ENCODE measurements around the gene MCM5.
"Not testable (repeated sequence)": the region's sequence is repeated elsewhere in the genome, so short reads cannot be mapped to it uniquely, and the experiment has no call there.

The MCM5 gene

DNA sequence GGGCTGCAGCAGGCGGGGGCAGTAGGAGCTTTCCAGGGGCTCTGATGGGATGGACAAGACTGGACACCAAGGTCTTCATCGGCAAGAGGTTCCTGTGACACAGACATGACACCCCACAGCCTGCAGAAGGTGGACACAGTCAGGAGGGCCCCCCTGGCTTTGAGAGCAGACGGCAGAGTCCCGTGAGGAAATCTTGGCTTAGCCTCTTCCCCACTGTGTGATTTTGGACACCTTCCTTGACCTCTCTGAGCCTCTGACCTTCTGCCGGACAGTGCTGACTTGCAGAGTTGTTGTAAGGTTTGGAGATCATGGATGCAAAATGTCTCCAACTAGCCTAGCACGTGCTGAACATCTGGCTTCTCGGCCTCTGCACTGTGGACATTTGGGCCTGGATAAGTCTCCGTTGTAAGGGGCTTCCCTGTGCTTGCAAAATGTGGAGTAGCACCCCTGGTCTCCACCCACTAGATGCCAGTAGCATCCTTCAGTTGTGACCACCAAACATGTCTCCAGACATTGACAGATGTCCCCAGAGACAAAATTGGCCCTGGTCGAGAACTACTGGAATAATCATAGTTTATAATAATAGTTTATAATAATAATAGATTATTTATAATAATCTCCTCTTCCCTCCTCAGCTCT lies 54.6 kb downstream of the MCM5 start:
- no peak for DNase-seq

DNA sequence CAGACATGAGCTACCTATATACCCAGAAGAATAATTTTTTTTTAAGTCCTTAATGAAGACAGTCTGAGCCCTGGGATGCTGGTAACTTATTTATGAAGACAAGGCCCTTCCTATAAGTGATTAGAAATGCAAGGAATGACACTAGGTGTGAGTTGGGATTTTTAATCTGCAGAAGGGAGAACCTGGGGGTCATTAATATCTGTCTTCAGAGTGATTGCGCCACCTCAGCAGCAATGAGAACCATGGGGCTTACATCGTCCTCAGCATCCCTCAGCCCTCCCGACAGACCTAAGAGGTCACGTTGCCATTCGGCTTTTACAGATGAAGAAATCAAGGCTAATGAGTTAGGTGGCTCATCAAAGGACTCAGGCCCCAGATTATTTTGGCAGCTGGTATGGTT lies 55.6 kb downstream of the MCM5 start:
- no peak for DNase-seq

DNA sequence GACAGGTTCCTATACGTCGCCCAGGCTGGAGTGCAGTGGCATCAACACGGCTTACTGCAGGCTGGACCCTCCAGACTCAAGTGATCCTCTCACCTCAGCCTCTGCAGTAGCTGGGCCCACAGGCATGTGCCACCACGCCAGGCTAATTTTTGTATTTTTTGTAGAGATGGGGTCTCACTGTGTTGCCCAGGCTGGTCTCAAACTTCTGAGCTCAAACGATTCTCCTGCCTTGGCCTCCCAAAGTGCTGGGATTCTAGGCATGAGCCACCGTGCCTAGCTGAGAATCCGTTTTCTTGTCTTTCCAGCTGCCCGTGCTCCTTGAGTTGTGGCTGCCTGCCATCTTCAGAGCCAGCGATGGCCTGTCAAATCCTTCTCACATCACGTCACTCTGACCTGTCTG lies 56.8 kb downstream of the MCM5 start:
- DNase-seq: no peak

DNA sequence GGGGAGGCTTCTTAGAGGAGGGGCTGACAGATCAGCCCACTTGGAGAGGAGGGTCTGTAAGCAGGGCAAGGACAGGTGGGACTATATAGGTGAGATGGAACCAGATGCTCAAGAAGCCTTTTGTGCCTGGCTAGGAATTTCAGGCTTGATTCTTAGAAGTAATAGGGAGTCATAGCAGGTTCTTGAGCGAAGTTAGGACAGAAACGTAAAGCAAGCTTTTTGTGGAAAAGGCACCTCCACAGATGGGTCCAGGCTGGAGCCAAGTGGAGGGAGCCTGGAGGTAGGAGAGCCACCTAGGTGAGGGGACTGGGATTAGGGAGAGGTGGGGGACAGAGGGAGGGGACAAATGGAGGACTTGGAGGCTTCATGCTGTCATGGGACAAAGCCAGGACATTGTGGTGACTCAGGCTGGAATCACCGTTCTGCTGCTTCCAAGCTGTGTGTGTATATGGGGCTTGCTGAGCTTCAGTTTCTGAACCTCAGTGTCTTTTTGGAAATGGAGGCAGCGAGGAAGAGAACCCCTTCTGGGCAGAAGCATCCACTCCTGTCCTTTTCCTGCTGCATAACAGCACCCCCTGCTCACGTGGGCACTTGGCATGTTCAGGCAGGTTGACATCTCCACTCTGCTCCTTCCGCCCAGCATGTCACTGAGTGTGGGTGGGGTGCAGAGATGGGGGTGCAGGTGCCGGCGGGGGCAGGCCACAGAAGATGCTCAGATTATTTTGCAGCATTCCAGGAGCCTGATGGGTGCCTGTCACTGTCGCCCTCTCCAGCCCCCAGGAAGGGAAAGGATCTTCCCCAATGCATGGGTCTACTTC lies 58.0 kb downstream of the MCM5 start:
- DNase-seq: no peak

DNA sequence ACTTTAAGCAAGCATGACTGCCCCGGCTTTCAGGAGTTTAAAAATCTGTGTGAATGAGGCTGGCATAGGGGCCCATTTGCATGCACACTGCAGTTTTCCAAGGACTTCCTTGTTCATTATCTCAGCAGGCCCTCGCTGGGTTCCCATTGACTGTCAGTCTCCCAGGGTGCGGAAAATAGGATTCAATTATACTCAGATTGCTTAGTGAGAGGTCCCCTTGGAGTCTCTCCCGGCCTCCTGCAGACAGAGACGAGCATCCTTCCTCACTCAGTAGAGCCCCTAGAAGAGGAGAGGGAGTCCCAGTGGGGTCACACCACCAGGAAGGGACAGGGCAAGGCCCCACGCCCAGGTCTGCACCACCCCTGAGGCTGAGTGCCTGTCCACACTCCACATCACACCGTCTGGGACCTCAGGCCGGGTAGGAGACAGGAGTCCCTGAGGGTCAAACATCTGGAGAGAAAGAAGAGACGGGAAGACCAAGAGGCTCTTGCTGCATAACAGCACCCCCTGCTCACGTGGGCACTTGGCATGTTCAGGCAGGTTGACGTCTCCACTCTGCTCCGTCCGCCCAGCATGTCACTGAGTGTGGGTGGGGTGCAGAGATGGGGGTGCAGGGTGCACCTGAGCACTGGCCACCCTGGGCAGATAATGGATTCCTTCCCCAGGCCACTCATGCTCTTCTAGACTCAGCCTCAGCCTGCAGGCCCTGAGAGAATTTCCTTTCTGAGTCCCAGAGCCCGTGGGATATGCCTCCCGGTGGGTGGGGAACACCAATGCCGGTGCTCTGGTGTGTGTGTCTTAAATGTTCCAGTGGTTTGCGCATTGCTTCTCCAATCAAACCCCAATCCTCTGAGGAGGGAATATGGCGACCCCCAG lies 58.8 kb downstream of the MCM5 start:
- no peak for DNase-seq

DNA sequence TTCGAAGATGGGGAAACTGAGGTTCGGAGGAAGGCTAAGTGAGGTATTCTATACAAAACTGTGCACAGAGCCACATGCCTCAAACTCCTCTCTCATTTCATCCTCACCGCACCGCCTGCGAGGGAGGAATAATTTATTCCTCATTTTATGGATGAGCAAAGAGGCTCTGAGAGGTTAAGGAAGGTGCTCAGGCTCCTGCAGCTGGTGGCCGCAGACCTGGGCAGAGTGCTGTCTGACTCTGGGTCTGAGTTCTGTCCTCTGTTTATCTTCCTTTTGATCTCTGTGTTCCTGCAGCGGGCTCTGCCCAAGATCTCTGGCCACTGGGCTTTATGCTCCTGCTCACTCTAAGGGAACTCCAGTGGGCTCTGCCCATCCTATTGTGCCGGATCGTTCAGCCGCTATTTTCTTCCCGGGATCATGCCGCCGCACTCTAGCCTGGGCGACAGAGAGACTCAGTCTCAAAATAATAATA lies 59.5 kb downstream of the MCM5 start:
- DNase-seq: no peak

DNA sequence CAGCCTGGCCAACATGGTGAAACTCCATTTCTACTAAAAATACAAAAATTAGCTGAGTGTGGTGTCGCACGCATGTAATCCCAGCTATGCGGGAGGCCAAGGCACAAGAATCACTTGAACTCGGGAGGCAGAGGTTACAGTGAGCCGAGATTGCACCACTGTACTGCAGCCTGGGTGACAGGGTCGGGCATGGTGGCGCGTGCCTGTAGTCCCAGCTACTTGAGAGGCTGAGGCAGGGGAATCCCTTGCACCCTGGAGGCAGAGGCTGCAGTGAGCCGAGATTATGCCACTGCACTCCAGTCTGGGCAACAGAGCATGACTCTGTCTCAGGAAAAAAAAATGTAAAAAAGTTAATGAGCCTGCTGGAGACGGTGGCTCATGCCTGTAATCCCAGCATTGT lies 60.0 kb downstream of the MCM5 start:
- not testable (repeated sequence) for DNase-seq

DNA sequence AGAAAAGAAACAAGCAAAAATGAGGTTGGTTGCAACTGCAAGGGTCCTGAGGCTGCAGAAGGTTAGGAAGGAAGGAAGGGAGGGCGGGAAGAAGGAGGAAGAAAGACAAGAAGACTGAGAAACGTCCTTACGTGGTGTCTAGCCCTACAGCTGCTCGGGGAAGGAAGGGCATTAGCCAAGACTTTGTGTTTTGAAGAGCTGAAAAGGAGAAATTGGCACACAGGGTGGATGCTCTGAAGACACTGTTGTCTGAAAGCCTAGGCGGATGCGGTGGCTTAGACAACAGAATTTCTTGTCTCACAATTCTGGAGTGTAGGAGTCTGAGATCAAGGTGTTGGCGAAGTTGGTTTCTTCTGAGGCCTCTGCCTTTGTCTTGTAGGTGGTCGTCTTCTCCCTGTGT lies 60.7 kb downstream of the MCM5 start:
- no peak for DNase-seq

DNA sequence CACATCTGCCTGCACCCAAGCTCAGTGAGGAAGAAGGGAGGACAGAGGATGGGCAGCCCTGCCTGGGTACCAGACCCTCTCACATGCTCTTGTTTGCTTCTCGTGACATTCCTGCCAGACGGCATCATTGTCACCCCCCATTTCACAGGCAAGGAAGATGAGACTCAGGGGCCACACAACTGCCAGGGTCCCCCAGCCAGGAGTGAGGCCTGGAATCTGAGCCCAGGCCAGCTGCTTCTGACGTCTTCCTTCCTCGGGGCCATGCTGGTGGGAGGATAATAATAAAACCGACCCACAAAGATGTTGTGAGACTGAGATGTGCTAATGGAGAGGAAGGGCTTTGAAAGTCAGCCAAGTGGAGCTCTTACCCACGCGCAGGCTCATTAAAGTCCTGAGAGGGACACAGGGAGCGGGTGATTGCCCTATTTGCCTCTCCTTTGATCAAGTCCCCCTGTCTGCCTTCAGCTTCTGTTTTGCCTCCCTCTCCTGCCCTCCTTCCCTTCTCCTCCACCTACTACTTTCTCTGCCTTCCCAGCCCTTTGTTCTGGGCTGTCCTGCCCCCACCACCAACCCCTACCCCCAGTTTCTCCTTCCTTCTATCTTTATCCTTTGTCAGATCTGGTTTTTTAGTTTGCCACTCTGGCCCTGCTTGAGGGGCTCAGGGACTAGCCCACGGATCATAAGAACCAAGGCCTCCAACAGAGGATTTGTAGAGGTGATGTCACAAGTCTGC lies 62.7 kb downstream of the MCM5 start:
- no peak for DNase-seq

DNA sequence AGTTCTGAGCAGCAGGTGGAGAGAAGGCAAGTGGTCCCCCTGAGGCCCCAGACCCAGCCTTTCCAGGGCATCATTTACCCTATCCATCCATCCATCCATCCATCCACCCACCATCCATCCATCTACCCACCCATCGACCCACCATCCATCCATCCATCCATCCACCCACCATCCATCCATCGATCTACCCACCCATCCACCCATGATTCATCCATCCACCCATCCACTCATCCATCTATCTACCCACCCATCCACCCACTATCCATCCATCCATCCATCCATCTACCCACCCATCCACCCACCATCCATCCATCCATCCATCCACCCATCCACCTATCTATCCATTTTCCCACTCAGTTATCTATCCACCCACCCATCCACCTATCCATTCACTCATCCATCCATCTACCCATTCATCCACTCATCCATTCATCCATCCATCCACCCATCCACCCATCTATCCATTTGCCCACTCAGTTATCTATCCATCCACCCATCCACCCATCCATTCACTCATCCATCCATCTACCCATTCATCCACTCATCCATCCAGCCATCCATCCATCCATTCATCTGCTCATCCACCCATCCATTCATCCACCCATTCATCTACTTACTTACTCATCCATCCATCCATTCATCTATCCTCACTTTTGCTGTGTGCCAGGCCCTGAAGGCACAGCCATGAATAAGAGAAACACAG lies 63.4 kb downstream of the MCM5 start:
- no peak for DNase-seq

DNA sequence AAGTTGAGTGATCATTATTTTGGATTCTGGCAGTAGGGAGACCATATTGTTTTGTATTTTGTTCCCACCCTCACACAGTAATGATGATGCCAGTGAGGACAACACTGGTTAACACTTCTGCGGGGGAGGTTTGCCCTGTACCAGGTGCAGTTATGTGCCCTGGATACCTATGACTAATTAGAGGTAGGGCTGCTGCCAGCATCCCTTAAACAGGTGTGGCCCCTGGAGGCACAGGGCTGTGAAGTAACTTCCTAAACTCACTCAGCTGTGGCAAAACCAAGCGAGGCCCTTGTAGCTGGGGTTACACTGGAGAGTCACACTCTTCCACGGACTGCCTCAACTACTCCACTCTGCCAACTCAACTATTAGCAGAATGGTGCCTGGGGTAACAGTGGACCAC lies 64.5 kb downstream of the MCM5 start:
- no peak for DNase-seq

DNA sequence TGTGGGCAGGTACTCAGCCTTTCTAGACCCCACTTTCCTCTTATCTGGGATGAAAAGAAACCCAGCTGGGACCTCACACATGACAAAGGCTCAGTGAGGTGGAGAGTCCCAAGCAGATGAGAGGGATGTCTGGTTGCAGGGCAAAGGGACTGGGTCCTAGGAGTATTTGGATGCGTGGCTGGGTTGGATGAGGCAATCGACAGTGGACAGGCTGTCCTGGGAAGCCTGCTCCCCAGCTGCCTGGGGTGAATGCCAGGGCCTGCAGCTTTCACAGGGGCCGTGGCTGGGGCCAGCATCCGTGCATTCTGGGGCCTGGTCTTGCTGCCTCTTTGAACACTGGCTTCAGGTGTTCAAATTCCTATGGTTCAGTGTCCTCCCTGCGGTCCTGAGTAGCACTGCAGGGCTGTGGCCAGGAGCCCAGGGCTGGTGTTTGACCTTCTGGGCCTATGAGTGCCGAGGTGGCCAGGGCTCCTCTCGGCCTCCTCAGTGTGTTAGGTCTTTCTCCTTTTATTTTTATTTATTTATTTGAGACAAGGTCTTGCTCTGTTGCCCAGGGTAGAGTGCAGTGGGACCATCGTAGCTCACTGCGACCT lies 65.3 kb downstream of the MCM5 start:
- no peak for DNase-seq

DNA sequence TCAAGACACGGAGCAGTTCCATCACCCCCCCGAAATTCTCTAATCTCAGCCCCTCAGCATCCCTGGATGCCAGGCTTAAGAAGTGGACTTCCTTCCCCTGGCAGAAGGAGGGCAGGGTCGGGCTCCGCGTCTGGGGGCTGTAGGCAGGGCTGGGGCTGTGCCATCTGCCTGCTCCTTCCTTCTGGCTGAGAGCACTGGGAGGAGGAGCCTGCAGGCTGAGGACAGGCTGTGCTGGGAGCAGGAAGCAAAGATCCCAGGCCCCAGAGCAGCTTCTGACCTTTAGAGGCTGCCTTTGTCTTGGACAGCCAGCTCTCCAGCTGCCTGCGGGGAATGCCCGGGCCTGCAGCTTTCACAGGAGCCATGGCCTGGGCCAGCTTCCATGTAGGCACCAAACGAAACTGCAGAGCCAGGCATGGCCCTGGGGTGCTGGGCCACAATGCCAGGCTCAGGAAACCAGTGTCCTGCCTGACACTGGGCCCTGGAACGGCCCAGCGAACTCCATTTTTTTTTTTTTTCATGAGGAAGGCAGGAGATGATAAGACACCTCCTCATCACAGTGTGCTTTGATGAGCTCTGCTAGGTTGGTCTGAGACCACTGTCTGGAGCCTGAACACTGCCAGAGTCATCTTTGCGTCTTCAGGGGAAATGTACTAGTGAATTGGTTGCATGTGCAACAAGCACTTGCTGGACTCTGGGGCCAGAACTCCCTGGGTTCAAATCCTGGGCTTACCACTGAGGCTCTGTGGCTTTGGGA lies 67.9 kb downstream of the MCM5 start:
- no peak for DNase-seq

DNA sequence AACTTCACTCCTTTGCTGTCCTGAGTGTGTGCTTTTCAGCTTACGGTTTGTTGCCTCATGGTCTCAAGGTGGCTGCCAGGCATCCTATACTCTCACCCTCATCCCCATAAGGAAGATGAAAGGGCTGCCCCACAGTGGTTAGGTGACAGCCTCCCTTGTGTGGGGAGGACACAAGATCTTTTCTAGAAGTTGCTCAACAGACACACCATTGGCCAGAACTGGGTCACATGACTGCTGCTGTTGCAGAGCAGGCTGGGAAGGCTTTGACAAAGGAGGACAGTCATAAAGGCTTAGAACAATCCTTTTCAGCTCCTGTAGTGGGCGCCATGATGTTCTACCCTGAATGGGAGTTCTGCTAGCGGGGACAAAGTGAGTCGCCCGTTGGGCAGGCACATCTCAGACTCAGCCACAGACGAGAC lies 71.0 kb downstream of the MCM5 start:
- DNase-seq: no peak

DNA sequence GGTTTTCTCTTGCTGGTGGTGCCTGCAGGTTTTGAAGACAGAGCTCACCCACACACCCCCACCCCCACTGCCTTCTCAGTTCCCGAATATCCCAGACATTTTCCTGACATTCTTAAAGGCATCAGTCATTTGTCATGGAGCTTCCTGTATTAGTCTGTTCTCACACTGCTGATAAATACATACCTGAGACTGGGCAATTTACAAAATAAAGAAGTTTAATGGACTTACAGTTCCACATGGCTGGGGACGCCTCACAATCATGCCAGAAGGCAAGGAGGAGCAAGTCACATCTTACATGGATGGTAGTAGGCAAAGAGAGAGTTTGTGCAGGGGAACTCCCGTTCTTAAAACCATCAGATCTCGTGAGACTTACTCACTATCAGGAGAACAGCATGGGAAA lies 71.6 kb downstream of the MCM5 start:
- DNase-seq: not testable (repeated sequence)

DNA sequence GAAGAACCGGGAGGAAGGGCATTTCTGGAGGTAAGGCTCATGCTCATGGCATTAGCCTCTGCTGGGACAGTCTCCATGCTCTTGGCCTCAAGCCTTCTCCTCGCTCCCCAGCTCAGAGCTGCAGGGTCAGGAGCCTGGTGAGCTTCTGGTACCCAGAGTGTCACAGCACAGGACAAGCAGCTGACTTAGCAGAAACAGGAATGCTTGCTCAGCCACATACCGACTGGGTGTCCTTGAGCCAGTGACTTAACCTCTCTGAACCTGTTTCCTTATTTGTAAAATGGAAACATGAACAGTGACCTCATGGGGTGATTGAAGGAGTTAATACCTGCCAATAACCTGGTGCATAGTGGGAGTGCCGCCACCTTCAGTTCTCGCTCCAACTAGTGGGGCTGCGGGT lies 72.5 kb downstream of the MCM5 start:
- DNase-seq: no peak

DNA sequence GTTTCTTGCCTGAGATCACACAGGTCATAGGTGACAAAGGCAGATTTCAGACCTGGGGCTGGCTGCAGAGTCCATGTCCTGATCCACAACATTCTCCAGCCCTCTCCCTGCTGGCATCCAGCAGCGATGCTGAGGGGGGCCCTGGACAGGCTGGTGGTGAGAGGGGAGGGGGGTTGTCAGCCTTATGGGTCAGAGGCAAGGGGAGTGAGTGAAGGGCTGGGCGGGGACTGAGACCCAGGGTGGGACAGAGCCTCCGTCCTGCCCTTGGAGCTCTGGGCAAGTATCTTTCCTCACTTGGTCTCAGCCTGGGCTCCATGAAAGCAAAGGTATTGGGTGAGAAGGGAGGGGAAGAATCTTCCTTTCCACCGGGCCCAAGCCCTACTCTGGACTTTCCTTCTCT lies 74.0 kb downstream of the MCM5 start:
- DNase-seq: no peak
